Bronchial epithelial cell (primary cell): ENCODE results near the gene XIAP. TPM values are rescaled to one million over a fixed set of nuclear protein-coding genes. Genes with fewer than 3 reads are reported as not detected.

ENCODE experiments used
- DNase-seq: peaks from one replicate; pipeline ENCODE4 v3.0.0-alpha.2; 2010; ENCODE audit warnings: low read depth
- FAIRE-seq: peaks from 2 replicates; lab custom pipeline; 2011; peaks lifted over from hg19 to GRCh38; lab: Jason Lieb, UNC
- H3K27me3 ChIP-seq: 2 replicates; pipeline ENCODE4 v1.5.1; 2011; ENCODE audit warnings: low read length; ENCODE audit not compliant: control insufficient read depth, insufficient read depth
- H3K36me3 ChIP-seq: 2 replicates; pipeline ENCODE4 v1.5.1; 2011; ENCODE audit warnings: low read length; ENCODE audit not compliant: control insufficient read depth, insufficient read depth
- H3K4me3 ChIP-seq: 2 replicates; pipeline ENCODE4 v1.5.1; 2011; ENCODE audit warnings: mild to moderate bottlenecking, low read depth, low read length, control low read depth
- CTCF ChIP-seq: IDR thresholded peaks from 2 replicates; pipeline ENCODE4 v1.5.1; 2011; ENCODE audit warnings: mild to moderate bottlenecking, moderate library complexity, low read length, control low read depth, inconsistent platforms; ENCODE audit not compliant: insufficient read depth, severe bottlenecking
- total RNA-seq: library from RNA; depleted of rRNA; stranded (reverse); fragments of >200 nt; gene quantifications from 2 replicates; pipeline ENCODE4 v1.2.1, GENCODE V29; 2014

The XIAP gene
- total RNA-seq, 1 donor from 2014 or later: 41.6 TPM

- DNase-seq: no peak
- no peak for FAIRE-seq
- Histone ChIP-seq H3K36me3 (no peaks in the 10 kb centered on the region), H3K27me3 (no peaks in the 10 kb centered on the region), H3K4me3 (no peak overlapping the region)
- TF ChIP-seq CTCF: no peak
Observed at GRCh38 chrX:123943488-123943887, 83.6 kb downstream of the XIAP start.

- no peak for TF ChIP-seq CTCF
- FAIRE-seq (no peak), DNase-seq (no peak)
- Histone ChIP-seq H3K36me3 (no peaks in the 10 kb centered on the region), H3K27me3 (no peaks in the 10 kb centered on the region), H3K4me3 (no peak overlapping the region)
Observed at GRCh38 chrX:123949846-123950245, 90.0 kb downstream of the XIAP start.

DNA sequence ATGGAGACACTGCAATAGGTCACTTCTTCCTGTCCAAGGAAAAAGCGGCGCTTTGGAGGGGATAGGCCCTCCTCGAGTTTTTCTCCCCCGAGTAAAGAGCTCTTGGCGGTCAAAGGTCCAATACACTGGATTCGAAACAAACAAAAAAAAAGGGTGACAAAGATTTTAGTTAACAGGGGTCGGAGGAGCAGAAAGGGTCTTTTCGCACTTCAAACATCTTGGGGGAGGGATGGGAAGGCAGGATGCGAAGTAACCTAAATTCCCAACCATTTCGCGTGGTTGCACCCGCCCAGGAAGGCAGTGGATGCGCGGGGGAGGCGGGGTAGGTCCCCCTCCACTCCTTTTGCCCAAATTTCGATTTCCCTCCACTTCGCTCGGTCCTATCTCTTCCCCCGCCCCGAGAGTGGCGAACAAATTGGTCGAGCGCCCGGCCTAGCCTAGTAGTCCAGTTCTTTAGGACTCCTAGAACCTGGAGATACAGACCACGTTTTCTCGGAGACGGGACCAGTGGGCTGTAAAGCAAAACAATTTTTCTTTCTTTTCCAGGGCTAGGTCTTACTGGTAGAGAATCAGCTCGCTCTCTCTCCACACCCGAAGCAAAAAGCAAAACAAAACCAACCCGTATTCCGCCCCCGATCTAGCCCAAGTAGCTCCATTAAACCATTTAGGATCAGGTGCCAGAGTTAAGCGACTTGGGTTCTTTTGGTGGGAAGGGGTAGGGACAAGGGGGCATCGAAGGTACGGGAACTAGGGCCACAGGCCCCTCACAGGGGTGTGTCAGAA lies 99.6 kb downstream of the XIAP start:
- Histone ChIP-seq H3K27me3 (no peaks in the 10 kb centered on the region), H3K4me3 (peak overlapping the region; percentile 55), H3K36me3 (no peaks in the 10 kb centered on the region)
- FAIRE-seq (no peak), DNase-seq (no peak)
- no peak for TF ChIP-seq CTCF

DNA sequence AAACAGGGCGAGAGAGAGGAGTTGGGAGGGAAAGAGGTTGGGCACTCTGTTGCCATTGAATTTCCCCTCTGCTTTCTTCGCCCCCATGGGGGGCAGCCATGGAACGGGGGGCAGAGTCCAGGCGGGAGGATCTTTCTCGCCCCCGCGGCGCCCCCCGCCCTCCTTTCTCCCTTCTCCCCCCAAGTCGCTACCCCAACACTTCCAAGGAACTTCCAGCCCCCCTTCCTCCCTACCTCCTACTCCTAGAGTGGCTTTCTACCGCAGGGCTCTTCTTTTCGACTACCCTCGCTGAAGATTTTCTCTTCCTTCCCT lies 101.1 kb downstream of the XIAP start:
- TF ChIP-seq CTCF: no peak
- Histone ChIP-seq H3K36me3 (no peaks in the 10 kb centered on the region), H3K27me3 (no peaks in the 10 kb centered on the region), H3K4me3 (peak overlapping the region; percentile 70)
- DNase-seq: no peak
- no peak for FAIRE-seq

- Histone ChIP-seq H3K27me3 (no peaks in the 10 kb centered on the region), H3K36me3 (no peaks in the 10 kb centered on the region), H3K4me3 (peak within 1 kb of the TSS; percentile 70)
- DNase-seq (peak; percentile 61), FAIRE-seq (no peak)
- no peak for TF ChIP-seq CTCF
Observed at GRCh38 chrX:123961268-123962005, 101.6 kb downstream of the XIAP start, which contains the start of gene STAG2. Gene STAG2 (plus strand): TSS chrX:123961706. CDS start chrX:124022628, 60,922 bp downstream.
